HG03432 (cell line): ENCODE measurements around the gene LHX1.

Source experiments
- ATAC-seq: cut with Tn5 transposase; IDR thresholded peaks from one replicate; pipeline ENCODE4 v1.9.1; 2021; ENCODE audit warnings: mild to moderate bottlenecking, moderate library complexity; ENCODE audit not compliant: unreplicated experiment

Gene LHX1

DNA sequence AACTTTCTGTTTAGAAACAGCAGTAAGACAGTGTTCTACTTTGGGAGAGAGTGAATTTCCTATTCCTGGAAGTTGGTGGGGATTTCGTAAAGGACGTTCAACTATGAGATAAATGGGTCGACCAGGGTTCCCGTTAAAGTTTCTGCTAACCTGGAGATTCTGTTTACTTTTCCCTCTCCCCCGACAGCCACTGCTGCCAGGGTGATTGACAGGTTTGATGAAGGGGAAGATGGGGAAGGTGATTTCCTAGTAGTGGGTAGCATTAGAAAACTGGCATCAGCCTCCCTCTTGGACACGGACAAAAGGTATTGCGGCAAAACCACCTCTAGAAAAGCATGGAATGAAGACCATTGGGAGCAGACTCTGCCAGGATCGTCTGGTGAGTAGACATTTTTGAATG is 12.8 kb downstream of the LHX1 start:
- ATAC-seq = no peak

DNA sequence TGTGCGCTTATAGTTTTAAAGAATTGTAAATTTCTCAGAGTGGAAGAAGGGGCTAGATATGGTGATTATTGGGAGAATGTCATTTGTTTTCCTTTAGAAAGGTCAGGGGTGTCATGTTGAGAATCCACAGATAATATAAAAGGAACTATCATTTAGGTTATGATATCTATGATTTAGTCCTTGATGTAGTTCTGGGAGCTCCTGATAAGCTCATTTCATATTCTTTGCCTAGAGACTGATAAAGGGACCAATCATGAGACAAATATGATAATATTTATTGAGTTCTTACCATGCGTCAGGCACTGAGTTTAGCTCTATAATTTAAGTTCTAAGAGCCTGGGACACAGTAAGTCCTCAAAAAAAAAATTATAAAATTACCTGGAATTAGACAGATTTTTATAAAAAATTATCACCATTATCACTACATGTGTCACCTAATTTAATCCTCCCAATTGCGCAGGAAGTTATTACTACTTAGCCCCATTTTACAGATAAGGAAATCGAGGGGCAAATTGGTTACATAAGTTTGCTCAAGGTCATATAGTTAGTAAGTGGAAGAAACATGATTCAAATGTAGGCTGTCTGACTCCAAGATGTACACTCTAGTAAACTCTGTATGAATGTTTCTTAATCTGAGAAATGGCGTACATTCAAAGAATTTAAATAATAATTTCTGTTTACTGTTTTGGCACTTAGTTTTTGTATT is 14.0 kb downstream of the LHX1 start:
- ATAC-seq = no peak

DNA sequence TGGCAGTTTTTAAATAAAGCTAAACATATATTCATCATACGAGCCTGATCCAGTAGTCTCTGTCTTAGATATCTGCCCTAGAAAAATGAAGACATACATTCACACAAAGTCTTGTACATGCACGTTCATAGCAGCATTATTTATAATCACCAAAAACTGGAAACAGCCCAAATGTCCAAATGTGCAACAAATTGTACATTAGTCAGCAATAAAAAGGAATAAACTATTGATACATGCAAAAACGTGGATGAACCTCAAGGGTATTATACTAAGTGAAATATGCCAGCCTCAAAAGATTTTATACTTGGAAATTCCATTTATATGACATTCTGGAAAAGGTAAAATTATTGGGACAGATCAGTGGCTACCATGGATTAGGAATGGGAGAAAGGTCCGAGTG is 34.2 kb downstream of the LHX1 start:
- ATAC-seq = no peak

DNA sequence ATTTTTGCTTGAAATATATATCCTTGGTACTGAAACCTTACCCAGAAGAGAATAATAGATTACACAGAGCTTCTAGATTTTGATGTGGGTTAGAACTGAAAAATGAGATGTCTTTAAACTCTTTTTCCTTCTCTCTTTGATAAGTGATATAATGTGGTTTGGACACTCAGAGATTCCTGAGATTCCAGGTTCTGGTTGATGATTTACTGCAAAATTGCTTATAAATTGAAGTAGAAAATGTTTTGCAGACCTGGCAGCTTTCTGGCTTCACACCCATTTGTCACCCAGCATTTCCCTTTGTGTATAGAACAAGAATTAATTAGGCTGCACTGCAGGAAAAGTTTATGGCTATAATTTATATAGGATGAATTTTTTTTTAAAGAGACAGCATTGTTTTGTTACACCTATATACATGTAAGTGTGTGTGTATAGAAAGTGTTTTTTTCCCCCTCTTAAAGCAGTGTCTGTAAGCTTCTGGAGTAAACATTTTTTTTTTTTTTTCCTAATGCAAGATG is 35.0 kb downstream of the LHX1 start:
- ATAC-seq = no peak

DNA sequence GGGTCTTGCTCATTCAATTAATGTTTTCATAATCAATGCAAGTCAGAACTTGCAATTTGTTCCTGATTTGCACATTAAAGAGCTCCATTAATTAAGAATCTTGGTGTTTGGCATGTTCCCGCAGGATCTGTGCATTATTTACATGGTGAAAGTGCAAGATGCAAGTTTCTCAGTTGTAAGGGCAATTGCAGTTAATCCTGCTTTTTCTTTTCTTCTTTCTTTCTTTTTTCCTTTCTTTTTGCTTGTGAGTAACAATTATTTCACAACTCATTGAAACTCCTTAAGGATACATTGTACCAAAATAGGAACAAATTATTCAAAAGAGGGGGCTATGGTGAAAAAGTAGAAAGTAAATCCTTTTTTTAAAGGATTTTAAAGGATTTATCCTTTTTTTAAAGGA is 35.6 kb downstream of the LHX1 start:
- no peak for ATAC-seq

DNA sequence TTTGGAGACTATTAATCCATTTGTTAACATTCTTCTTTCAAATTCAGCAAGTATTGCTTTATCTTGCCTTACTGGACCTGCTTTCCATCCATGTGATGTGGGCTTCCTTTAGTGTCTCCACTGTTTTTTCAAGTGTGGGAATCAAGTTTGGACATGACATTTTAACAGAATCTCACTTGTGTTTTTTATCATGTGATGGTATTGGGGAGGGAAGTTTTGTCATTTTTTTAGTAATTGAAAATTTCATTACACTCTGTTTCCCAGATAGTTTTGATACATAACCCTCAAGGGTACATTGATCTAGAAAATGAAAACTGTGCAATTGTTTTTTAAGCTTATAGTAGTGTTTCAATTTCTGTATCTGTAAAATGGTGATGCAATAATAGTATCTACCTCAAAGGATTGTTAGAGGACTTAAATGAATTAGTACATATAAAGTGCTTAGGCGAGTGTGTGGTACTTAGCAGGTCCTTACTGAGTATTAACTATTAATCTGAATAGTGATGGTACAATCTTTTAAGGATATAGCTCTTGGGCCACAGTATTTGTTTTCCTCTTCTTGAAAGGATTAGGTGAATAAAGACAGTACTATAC is 38.7 kb downstream of the LHX1 start:
- no peak for ATAC-seq

DNA sequence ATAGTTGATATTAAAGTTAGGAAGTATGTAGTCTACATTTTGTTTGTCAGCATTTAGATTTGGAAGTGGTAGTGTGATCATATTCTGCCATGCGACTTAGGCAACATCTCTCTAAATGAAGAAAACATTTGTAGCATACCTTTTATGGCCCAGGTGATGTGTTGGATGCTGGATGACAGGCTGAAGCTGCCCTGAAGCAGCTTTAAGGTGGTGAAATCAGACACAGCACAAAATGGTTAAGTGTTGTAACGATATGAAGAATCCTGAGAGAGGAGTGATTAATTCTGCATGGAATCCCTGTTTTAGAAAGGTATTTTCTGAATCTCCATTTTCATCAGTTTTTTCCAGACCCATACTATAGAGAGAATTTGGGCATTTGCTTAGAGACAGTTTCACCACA is 39.8 kb downstream of the LHX1 start:
- no peak for ATAC-seq

DNA sequence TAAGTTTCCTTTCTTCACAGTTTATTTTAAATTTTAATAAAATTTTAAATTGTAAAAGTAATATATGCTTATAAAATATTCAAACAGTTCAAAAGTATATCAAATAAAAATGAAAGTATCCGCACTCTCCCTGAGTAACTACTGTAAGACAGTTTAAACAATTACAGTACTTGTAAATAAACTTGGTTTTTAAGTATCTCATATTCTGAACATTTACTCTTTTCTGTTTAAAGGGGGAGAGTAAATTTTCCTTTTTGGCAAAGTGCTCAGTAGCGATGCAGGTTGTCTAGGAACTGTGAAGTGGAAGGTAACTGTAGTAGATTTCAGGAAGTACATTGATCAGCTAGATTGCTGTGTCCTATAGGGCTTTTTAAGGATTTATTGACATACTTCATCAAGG is 40.3 kb downstream of the LHX1 start:
- ATAC-seq = no peak

DNA sequence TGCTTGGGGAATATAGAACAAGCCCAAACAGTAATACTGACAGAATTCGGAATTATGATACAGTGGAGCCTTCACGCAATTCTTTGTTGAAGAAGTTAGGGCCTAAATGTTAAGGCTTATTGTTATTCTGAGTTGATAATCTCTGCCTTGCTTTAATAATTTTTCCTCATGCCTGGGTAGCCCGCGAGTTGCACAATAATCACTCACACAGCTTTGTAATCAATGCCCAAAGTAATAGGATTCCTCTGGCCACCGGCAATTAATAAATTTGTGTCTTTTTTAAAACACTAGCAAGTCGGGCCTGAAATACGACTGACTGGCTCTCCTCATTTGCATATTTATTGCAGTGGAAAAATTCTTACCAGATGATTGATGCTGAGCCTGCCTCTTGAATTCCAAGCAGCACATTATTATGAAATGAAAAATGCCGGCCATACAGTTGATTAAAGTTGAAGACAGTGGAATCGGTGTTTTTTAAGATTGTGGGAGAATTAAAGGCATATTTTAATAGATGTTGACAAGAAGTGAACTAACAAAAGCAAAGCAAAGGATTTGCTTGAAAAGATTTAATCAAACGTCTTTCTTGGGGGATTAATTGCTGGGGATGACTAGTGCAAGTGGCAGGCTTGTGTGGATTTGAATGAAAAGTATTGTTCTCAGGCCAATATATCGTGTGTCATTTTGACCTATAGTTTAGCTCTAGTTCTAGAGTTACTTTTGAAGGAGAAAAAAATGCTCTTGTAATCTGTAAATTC is 41.7 kb downstream of the LHX1 start:
- no peak for ATAC-seq

DNA sequence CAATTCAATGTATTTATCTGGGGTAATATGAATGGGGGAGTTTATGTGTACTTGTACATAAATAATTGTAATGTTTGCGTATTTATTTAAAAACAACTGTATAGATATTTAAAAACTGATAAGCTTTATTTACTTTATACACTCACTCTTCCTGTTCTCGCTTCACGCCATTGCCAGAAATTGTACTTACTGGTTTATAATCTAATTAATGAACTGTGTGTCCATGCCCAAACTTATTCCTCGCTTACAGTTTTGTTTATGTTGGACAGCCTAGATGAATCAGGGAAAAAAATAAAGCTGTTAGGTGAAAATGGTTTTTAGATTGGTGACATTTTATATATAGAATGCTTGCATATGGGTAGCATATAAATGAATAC is 42.3 kb downstream of the LHX1 start:
- no peak for ATAC-seq

DNA sequence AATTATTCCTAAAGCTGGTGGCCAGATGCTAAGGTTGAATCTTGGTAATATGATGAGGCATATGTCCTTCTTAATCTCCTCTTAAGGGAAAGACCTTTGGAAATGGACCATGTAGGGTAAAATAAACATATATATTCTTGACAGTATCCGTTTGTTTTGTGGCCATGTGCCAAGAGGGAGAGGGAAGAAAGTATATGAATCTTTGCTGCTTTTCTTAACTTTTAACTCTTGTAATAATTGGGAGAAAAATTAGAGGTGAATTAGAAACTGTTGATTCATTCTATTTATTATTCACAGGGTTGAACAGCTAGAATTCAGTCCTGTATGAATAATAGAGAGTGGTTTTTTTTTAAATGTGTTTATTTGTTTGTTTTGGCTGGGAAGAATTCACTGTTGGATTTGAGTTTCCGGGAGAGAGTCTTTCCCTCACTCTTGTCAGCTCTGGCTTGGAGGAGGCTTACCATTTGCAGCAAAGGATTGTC is 43.0 kb downstream of the LHX1 start:
- no peak for ATAC-seq

DNA sequence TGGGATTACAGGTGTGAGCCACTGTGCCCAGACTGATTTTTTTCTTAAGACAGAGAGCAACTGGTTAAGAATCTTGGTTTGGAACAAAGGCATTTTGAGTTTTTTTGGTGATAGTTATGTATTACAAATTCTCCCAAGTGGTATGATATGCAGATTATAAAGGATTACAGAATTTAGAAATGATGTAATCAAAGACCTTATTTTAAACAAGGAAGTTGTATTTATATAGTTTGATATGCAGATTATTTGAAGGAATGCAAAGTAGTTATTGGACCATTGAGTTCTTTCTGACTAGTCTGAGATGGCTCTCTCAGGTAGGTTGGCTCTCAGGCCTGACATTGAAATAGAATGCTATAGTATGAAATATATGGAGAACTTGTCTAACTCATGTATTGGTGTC is 46.3 kb downstream of the LHX1 start:
- ATAC-seq = no peak

DNA sequence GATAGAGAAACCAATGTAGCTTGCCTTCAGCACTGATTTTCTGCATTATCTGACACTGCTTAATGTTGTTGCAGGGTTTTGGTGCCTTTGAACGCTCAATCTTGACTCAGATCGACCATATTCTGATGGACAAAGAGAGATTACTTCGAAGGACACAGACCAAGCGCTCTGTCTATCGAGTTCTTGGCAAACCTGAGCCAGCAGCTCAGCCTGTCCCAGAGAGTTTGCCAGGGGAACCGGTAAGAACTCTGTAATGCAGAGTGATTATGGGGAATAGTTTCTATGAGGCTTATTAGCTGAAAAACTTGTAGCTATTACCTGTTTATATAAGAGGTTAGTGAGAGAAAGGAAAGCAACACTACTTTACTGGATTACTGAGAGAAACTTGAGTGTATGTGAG is 51.9 kb downstream of the LHX1 start:
- no peak for ATAC-seq

DNA sequence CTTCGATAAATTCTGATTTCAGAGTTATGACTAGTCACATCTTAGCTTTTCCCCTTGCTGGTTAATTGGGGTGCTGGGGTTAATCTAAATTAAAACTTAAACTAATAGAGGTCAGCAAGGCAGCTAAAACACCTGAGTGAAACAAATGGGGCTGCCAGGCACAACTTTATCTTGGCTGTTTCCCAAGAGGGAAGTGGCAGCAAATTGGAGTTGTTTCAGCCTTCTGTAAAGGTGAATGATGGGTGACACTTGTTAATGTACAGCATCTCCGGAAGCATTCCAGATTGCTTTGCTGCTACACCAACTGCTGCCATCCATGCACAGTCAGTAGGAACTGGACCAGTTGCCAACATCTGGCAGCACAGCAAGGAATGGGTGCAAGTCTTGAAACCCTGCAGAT is 55.4 kb downstream of the LHX1 start:
- no peak for ATAC-seq

DNA sequence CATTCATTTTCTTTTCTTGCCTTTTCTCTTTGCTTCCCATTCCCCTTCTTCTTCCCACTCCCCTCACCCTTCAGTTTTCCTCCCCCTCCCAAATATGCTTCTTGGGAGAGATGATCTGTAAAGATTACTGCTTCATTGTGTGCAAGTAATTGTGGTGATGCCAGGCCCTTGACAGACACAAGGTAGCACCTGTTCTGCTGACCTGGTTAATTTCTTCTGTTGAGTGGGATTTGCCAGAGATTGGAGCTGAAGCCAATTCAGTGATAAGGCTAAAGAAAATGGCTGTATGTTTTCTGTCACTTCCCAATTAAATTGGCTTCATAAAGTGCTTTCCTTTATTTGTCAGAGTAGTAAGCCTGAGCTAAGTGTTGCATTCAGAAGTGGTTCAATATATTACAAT is 56.0 kb downstream of the LHX1 start:
- no peak for ATAC-seq
